ENCODE measurements around the gene IL1RAPL2. TPM values are rescaled to one million over a fixed set of nuclear protein-coding genes. Genes with fewer than 3 reads are reported as not detected.

IL1RAPL2 gene
- total RNA-seq, 1 experiment from 2014 or later: 1.6 TPM

GRCh38 chrX:104961926-104962325 lies 395.9 kb downstream of the IL1RAPL2 start:
- POLR2A ChIA-PET (ENCODE audit: unreplicated experiment): no interaction called here
- H3K9me2 ChIP-seq (ENCODE audit: insufficient read depth): no peaks in the 10 kb centered on the region
- CTCF ChIA-PET: no interaction called here
- H2AFZ ChIP-seq: no peak overlapping the region
- no TSS peak for BruUV-seq (replicated peaks)
- H3K4me2 ChIP-seq: no peak overlapping the region
- DNase-seq: no peak
- no peaks in the 10 kb centered on the region for H3K4me1 ChIP-seq (replicated peaks; ENCODE audit: insufficient read depth)
- intact Hi-C loops (cut with micrococcal nuclease; ENCODE audit: unreplicated experiment): no loop called here
- no peak overlapping the region for H3K4me3 ChIP-seq
- no peaks in the 10 kb centered on the region for H3K9me3 ChIP-seq (ENCODE audit: insufficient read depth, low read depth)
- no peaks in the 10 kb centered on the region for H3K27me3 ChIP-seq (ENCODE audit: insufficient read depth, low read depth)
- no peaks in the 10 kb centered on the region for H3F3A ChIP-seq (ENCODE audit: insufficient read depth, low read depth)
- H4K20me1 ChIP-seq (ENCODE audit: insufficient read depth): no peaks in the 10 kb centered on the region
- TF ChIP-seq CTCF (conservative IDR thresholded peaks at IDR 0.05) (no peak), EZH2 (IDR thresholded peaks at IDR 0.05; ENCODE audit: low read depth) (no peak)
- no peaks in the 10 kb centered on the region for H3K79me2 ChIP-seq (ENCODE audit: low read depth)
- H3K36me3 ChIP-seq (ENCODE audit: low read depth): no peaks in the 10 kb centered on the region
- H3K27ac ChIP-seq: no peak overlapping the region

GRCh38 chrX:104968241-104968640 lies 402.2 kb downstream of the IL1RAPL2 start:
- H3F3A ChIP-seq (ENCODE audit: insufficient read depth, low read depth): 0 out of 2 replicates have a peak, but pooled peaks cover 7% of the 10 kb centered on the region
- no peak overlapping the region for H3K4me3 ChIP-seq
- intact Hi-C loops (cut with micrococcal nuclease; ENCODE audit: unreplicated experiment): no loop called here
- no peaks in the 10 kb centered on the region for H3K9me2 ChIP-seq (ENCODE audit: insufficient read depth)
- no peak overlapping the region for H3K27ac ChIP-seq
- TF ChIP-seq CTCF (conservative IDR thresholded peaks at IDR 0.05) (no peak), EZH2 (IDR thresholded peaks at IDR 0.05; ENCODE audit: low read depth) (no peak)
- no peaks in the 10 kb centered on the region for H3K36me3 ChIP-seq (ENCODE audit: low read depth)
- H3K27me3 ChIP-seq (ENCODE audit: insufficient read depth, low read depth): no peaks in the 10 kb centered on the region
- no peak overlapping the region for H3K4me2 ChIP-seq
- no peak overlapping the region for H2AFZ ChIP-seq
- no TSS peak for BruUV-seq (replicated peaks)
- no peaks in the 10 kb centered on the region for H3K79me2 ChIP-seq (ENCODE audit: low read depth)
- H3K4me1 ChIP-seq (replicated peaks; ENCODE audit: insufficient read depth): peaks cover 13% of the 10 kb centered on the region
- CTCF ChIA-PET: no interaction called here
- no peaks in the 10 kb centered on the region for H4K20me1 ChIP-seq (ENCODE audit: insufficient read depth)
- POLR2A ChIA-PET (ENCODE audit: unreplicated experiment): no interaction called here
- DNase-seq: no peak
- no peaks in the 10 kb centered on the region for H3K9me3 ChIP-seq (ENCODE audit: insufficient read depth, low read depth)

GRCh38 chrX:104972737-104973136 lies 406.7 kb downstream of the IL1RAPL2 start:
- Histone ChIP-seq H3K79me2 (ENCODE audit: low read depth) (no peaks in the 10 kb centered on the region), H2AFZ (no peak overlapping the region), H3K27ac (0 out of 2 replicates have a peak overlapping the region, but pooled peaks have one; percentile 19), H4K20me1 (ENCODE audit: insufficient read depth) (no peaks in the 10 kb centered on the region), H3K36me3 (ENCODE audit: low read depth) (no peaks in the 10 kb centered on the region), H3K9me3 (ENCODE audit: insufficient read depth, low read depth) (no peaks in the 10 kb centered on the region), H3K27me3 (ENCODE audit: insufficient read depth, low read depth) (no peaks in the 10 kb centered on the region), H3F3A (ENCODE audit: insufficient read depth, low read depth) (0 out of 2 replicates have a peak, but pooled peaks cover 7% of the 10 kb centered on the region), H3K4me2 (peak overlapping the region; percentile 26; the same call in 1 of the 2 replicates), H3K4me3 (no peak overlapping the region), H3K9me2 (ENCODE audit: insufficient read depth) (no peaks in the 10 kb centered on the region; the same call in 1 of the 2 replicates), H3K4me1 (replicated peaks; ENCODE audit: insufficient read depth) (peaks cover 15% of the 10 kb centered on the region)
- no peak for TF ChIP-seq EZH2 (IDR thresholded peaks at IDR 0.05; ENCODE audit: low read depth)
- no peak for TF ChIP-seq CTCF (conservative IDR thresholded peaks at IDR 0.05)
- ChIA-PET POLR2A (ENCODE audit: unreplicated experiment) (no interaction called here), CTCF (no interaction called here)
- peak; percentile 2 to 74 for DNase-seq
- intact Hi-C loops (cut with micrococcal nuclease; ENCODE audit: unreplicated experiment): no loop called here
- BruUV-seq (replicated peaks): no TSS peak

All from PC-9 (cell line).